LoVo (cell line): ENCODE measurements around the gene DIP2A.
"Not testable (repeated sequence)": the region's sequence is repeated elsewhere in the genome, so short reads cannot be mapped to it uniquely, and the experiment has no call there.

Experiments
- DNase-seq: peaks from one replicate; pipeline ENCODE4 v3.0.0-alpha.2; 2016; ENCODE audit warnings: low spot score

The DIP2A gene

DNA sequence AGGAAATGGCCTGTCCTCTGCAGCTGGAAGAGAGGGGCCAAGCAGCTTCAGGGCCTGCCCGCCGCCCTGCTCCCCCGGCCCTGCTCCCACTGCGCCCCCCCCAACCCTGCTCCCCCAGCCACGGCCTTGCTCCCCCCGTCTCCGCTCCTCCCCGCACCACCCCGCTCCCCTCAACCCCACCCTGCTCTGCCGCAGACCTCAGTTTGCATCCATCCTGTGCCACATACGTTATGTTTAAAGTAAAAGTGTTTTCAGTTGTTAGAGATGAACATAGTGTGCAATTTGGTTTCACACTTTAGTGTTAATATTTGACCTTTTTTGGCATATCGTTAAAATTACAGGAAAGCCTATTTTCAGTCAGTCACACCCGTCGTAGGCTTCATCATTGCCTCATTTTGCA lies 34.1 kb upstream of the DIP2A start:
- no peak for DNase-seq

DNA sequence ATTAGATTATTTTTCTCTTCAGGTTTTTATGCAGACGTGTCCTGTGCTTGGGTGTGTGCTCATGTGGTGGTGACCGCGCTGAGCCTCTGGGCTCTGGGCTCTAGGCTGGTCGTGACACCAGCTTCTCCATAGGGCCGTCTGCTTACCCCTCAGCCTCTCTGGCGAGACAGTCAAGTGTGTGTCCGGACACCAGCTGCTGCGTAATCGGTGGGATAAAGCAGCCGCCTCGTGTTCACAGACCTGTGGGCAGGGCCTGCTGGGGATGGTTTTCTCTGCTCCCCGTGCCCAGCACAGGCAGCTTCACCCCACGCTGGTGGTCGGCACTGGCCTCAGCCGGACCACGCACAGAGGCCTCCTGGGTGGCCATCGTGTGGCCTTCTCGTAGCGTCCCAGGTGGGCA lies 33.6 kb upstream of the DIP2A start:
- no peak for DNase-seq

DNA sequence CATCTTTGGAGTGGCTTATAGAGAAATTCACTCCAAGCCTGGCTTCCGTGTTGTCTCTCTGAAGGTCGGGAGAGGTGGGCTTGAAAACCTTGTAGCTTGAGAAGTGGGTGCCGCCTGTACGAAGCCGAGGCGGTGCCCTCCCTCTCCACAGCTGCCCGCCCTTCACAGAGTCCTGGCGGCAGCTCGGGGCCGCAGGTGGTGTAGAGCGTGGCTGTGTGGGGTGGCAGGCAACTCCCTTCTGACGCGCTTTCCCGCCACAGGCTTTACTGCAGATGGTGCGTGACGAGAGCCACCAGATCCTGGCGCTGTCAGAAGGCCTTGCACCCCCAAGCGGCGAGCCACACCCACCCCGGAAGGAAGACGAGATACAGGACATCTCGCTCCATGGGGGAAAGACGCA lies 33.1 kb upstream of the DIP2A start:
- no peak for DNase-seq

DNA sequence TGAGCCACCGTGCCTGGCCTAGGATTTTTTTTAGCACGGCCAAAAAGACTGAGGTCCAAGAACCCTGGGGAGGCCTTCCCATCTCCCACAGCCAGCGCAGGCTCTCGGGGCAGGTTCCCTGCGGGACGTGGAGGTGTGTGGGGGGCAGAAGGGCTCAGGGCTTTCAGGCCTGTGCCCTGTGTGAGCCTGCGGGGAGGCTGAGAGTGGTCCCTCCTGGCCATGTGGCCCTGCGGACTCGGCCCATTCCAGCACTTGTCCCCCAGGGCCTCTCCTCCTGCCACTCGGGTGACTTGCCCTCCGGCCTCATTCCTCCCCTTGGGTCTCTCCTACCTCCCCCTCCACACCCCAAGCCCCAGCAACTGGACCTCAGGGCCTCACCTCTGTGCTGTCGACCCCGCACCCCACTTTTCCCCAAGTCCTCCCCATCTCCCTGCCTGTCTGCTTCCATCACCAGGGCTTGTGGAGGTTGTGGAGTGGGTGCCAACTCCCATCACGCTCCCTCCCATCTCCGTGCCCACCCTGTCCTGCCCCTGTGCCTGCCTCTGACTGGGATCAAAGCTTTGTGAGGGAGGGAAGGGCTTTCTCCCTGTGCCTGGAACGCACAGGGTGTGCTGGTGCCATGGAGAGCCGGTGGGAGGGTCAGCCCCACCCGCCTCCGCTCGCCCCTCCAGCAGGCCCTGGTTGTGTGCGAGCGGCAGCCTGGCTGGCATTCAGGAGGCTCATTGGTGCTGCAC lies 32.2 kb upstream of the DIP2A start:
- no peak for DNase-seq

DNA sequence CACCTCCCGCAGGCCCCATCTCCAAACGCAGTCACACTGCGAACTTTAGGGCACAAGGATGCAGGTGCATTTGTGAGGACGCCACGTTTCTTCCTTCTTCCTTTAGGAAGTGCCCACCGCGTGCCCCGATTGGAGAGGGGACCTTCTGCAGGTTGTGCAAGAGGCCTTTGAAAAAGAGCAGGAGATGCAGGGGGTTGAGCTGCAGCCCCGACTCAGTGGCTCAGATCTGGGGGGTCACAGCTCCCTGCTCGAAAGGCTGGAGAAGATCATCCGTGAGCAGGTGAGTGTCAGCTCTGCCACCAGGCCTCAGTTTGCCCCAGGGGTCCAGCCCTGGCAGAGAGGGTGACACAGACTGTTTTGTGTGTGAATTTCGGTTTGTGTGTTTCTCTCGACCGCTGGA lies 31.2 kb upstream of the DIP2A start:
- no peak for DNase-seq

DNA sequence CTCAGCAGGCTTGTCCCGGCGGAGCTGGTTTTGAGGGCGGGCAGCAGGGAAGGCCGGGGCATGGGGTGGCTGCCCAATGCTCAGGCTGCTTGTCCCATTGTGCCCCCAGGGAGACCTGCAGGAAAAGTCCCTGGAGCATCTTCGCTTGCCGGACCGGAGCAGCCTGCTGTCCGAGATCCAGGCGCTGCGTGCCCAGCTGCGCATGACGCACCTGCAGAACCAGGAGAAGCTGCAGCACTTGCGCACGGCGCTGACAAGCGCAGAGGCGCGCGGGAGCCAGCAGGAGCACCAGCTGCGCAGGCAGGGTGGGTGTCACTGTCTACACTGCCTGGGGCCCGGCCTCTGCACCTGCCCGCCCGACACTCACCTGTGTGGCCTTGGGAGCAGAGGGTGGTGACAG lies 30.4 kb upstream of the DIP2A start:
- DNase-seq, result no peak

DNA sequence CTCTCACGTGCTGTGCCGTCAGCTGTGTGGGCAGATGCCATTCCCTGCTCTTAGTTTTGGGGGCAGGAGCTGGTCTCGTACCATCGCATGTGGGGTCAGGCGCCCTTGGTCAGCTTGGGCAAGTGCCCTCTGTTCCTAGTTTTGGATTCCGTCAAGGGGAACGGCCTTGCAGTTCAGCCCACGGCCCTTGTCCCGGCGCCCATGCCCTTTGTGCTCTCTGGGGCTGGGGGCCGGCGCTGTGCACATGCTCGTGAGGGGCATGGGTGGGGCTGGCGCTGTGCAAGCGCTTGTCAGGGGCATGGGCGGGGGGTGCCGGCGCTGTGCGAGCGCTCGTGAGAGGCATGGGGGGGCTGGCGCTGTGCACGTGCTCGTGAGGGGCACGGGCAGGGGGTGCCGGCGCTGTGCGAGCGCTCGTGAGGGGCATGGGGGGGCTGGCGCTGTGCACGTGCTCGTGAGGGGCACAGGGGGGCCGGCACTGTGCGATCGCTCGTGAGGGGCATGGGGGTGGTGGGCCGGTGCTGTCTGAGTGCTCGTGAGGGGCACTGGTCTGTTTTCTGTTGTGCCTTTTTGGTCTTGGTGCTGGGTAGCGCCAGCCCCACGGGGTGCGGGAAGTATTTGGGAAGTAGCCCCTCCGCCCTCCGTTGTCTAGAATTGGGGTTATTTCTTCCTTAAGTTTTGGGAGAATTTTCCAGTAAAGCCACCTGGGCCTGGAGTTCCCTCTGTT lies 29.5 kb upstream of the DIP2A start:
- no peak for DNase-seq

DNA sequence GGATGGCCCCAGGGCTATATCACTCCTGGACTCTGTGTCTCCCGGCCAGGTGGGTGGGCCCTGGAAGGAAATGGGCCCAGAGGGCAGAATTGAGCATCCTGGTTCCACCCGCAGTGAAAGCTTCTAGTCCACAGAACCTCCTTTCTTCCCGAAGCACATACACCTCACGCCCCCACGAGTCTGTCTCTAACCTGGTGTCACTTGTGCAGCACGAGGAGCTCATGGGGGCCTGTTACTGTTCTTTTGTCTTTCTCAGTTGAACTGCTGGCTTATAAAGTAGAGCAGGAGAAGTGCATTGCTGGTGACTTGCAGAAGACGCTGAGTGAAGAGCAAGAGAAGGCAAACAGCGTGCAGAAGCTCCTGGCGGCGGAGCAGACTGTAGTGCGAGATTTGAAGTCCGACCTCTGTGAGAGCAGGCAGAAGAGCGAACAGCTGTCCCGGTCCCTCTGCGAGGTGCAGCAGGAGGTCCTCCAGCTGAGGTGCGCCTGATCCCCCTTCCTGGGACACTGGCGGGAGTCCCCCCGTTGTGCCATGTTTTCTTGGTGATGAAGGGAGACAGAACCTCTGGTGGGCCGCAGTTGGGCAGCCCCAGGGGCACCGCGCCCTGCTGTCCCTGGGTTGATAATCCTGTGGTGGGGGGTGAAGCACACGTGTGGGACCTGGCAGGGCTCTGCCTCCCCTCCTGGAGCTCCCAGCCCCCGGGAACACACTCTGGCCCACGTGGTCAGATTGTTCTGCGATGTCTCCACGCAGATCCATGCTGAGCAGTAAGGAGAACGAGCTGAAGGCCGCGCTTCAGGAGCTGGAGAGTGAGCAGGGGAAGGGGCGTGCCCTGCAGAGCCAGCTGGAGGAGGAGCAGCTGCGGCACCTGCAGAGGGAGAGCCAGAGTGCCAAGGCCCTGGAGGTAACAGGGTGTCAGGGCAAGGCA lies 28.7 kb upstream of the DIP2A start:
- no peak for DNase-seq

DNA sequence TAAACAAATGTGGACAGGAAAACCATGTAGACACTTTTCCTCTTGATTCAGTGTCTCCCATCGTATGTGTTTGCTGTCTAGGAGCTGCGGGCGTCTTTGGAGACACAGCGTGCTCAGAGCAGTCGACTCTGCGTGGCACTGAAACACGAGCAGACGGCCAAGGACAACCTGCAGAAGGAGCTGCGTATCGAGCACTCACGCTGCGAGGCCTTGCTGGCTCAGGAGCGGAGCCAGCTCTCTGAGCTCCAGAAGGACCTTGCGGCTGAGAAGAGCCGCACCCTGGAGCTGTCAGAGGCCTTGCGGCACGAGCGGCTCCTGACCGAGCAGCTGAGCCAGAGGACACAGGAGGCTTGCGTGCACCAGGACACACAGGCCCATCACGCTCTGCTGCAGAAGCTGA lies 27.2 kb upstream of the DIP2A start:
- DNase-seq, result no peak

DNA sequence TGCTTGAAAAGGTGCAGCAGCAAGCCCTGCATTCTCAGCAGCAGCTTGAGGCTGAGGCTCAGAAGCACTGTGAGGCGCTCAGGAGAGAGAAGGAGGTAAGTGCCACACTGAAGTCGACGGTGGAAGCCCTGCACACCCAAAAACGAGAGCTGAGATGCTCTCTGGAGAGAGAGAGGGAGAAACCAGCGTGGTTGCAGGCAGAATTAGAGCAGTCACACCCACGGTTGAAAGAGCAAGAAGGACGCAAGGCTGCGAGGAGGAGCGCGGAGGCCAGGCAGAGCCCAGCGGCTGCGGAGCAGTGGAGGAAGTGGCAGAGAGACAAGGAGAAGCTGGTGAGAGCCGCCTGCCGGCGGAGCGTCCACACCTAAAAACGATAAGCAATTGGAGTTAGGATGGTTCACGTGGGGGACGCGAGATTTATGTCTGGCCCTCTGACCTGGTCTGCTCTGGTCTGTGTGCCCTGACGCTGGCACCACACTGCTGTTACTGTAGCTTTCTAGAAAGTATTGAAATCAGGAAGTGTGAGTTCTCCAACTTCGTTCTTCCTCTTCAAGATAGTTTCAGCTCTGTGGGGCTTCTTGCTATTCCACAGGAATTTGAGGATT lies 26.7 kb upstream of the DIP2A start:
- DNase-seq, result no peak

DNA sequence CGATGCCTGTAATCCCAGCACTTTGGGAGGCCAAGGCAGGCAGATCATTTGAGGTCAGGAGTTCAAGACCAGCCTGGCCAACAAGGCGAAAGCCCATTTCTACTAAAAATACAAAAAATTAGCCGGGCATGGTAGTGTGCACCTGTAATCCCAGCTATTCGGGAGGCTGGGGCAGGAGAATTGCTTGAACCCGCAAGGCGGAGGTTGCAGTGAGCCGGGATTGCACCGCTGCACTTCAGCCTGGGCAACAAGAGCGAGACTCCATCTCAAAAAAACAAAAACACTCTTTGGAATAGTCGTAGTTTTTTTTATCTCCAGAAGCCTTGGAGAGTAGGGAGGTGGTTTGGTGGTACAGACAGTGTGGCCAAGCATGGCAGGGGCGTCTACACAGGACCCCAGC lies 25.6 kb upstream of the DIP2A start:
- DNase-seq, result not testable (repeated sequence)

DNA sequence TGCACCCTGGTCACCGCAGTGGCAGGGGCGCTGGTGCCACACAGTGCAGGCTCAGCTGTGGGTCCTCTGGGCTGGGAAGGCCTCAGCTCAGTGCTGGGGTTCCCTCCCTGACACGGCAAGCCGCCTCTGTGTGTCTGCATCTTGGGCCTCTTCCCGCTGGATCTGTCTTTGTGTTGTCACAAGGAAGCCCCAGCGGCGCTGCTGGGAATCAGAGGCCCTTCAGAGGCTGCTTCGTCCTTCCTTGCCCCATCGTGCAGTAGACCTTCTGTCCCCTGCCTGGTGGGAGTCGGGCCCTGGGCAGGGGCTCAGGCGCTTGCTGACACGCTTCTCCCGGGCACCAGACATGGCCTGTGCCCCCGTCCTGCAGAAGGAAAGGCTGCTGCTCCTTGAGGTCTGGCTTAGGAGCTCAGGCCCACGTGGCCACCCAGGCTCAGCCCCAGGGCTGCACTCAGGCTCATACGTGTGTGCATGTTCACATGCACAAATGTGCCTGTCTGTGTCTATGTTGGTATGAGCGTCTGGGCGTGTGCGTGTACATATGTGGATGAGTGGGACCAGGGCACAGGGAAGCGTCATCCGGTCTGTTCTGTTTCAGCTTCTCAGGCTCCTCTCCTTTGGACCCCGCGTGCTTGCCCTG lies 24.3 kb upstream of the DIP2A start:
- no peak for DNase-seq

DNA sequence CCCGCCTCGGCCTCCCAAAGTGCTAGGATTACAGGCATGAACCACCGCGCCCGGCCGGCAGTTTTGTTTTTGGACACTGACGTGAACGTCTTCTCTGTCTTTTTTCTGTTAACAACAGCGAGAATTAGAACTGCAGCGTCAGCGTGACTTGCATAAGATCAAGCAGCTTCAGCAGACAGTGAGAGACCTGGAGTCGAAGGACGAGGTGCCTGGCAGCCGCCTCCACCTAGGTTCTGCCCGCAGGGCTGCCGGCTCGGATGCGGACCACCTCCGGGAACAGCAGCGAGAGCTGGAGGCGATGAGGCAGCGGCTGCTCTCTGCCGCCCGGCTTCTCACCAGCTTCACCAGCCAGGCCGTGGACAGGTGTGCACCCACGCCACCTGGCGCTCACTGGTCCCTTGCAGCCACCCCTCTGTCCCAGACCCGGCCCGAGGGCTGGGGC lies 22.9 kb upstream of the DIP2A start:
- no peak for DNase-seq

DNA sequence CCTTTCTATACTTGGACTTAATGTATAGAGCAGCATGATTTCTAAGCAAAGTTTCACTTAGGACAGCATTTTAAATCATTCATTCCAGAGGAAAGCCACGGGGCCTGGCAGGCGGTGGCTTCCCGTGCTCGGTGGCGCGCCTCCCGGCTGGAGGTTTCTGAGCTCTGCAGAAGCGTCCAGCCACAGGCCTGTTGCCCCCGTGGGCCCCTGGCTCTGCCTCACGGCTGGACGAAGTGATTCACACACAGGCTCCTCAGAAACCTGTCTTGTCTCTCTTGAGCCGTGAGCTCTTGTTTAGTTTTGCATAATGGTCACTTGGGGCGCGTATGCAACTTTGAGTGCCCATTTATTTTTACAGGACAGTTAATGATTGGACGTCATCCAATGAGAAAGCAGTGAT lies 22.1 kb upstream of the DIP2A start:
- no peak for DNase-seq

DNA sequence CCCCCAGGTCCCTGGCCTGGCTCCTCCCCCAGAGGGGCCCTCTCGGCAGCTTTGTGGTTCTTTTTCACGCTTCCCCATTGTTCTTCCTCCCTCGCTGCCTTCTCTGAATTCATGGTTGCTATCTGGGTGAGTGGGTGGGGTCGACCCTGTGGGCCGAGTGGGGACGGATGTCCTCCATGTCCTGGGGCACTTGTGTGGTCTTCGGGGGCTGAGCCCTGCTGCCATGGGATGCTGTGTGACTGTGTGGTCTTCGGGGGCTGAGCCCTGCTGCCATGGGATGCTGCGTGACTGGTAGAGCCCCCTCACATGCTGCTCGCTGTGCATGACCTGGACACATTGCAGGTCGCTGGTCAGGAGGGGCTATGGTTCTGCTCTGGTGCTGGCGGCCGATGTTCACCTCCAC lies 21.6 kb upstream of the DIP2A start:
- no peak for DNase-seq

DNA sequence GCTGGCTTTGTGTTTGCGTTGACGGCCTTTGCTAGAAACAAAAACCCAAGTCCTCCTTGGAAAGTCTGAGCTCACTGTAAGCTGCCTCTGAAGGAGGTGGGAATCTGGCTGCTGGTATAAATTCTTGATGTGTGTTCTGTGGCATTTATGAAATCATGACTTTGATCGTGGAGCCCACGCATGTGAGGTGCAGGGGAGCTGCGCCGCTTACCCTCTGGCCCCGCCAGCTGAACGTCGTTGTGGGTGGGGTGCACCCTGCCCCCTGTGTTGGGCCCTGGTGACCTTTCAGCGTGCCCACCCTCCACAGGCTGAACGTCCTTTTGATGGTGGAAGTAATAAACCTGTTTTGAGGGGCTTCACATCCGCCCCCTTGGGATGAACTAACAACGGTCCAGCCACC lies 21.2 kb upstream of the DIP2A start:
- DNase-seq, result no peak

DNA sequence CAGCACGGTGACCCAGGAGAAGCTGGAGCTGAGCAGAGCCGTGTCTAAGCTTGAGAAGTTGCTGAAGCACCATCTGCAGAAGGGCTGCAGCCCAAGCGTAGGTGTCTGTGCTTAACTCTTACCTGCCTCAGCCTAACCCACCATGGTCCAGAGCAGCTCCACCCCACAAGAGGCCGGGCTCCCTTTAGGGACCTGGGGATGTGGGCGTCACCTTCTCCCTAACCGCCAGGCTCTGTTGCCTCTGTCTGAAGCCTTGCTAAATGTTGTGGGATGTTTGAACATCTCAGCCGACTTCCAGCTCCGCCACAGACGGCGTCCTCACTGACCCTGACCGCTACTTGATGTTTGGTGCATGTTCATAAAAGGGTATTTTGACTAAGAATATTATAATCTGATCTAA lies 20.4 kb upstream of the DIP2A start:
- DNase-seq, result no peak

DNA sequence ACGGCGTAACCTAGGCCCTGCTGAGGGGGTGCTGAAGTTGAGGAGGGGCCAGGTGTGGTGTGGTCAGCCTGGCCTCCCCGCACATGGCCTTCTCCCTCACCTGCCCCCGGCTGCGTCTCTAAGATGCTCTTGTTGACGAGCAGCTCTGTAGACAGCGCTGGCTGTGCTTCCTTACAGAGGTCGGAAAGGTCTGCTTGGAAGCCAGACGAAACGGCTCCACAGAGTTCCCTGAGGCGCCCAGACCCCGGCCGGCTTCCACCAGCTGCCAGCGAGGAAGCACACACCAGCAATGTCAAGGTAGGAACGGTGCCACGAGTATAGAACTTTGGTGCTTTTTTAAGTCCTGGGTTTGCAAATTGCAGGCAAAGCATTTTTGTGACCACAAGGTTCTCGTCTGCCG lies 18.8 kb upstream of the DIP2A start:
- DNase-seq, result no peak

DNA sequence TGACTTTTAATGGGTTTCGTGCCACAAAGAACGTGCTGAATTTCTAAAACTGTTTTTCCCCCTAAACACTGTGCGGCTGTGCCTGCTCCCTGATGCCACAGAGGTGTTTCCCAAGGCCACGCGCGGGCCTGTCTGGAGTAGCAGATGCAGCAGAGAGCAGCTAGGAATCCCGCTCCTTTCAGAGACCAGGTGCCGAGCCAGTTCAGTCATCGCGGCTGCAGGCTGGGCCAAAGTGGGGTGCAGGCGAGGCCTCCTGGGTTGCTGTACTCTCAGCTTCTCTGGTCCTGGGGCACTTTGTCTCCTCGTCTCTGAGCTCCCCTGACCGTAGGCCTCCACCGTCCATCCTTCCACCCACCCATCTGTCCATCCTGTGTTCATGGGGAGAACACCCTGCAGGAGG lies 17.4 kb upstream of the DIP2A start:
- DNase-seq, result no peak

DNA sequence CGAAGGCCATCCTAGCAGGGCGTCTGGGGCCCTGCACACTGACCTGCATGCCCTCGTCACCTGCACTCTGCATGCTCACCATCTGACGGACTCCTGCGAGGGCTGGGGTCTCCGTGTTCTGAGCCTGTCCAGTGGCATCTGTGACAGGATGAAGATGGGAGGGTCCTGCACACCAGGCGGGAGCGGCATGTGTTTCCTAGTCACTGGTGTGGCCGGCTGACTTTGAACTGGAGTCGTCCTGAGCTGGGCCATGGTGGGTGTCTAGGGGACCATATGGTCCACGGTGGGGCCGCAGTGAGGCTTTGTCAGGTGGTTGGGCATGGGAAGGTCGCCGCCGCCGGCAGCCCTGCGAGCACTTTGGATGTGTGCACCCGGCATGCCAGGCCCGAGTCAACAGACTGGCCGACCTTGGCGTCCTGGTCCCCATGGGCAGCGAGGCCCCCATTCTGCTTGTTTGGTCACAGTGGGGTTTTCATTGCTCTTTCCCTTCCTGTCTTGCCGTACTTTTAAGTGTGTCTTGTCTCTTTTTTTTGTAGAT lies 16.7 kb upstream of the DIP2A start:
- DNase-seq, result no peak

DNA sequence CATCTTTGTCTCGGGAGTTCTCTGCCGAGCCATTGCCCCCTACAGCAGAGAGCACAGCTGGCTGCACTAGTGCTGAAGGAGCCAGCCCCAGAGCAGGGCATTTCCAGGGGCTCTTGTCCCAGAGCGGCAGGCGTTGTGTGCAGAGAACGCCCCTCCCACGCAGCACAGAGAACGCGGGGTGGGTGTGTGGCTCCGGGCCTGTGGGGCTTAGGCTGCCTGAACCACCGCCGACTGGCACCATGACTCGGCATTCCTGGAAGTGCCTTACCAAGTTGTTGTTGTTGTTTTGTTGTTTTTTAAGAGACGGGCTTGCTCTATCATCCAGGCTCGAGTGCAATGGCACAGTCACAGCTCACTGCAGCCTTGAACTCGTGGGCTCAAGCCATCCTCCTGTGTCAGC lies 15.8 kb upstream of the DIP2A start:
- no peak for DNase-seq

DNA sequence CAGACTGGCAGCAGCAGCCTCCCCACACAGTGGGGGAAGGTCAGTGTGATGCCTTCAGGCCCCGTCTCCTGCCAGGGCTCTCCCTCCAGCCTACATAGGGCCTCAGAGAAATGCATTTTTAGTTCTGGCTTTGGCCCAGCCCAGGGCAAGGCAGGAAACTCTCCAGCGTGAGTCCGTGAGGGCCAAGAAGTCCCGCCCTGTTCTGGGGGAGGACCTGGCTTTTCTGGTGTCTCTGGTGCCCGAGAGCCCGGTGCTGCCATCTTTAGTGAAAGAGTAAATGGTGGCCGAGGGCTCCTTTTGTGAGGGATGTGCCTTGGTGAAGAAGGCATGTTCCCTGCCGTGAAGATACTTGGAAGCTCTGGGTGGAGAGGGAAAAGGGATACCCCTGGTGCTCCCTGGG lies 14.8 kb upstream of the DIP2A start:
- DNase-seq, result no peak
